A673 (cell line): ENCODE measurements around the gene MYOG. TPM values are rescaled to one million over a fixed set of nuclear protein-coding genes. Genes with fewer than 3 reads are reported as not detected.

Experiments
- BruUV-seq: library from RNA; stranded (reverse); fragments of 400-500 nt; replicated peaks from 2 replicates; lab custom pipeline; 2021; lab: Mats Ljungman, UMichigan
- CTCF ChIA-PET: fragments of 300-600 bp; sonication (Branson Sonifier 250); formaldehyde crosslinking; loops from one replicate; lab custom pipeline; 2022; ENCODE audit warnings: antibody characterized with exemption; lab: Charles Lee
- POLR2A ChIA-PET: fragments of 300-600 bp; sonication (Branson Sonifier 250); formaldehyde crosslinking; loops from one replicate; lab custom pipeline; 2022; ENCODE audit warnings: antibody characterized with exemption; ENCODE audit not compliant: low non-redundant PET; lab: Charles Lee
- DNase-seq: peaks from one replicate; pipeline ENCODE4 v3.0.0-alpha.2; 2015; ENCODE audit warnings: low spot score
- H3K27ac ChIP-seq: fragments of 200-600 bp; sonication (generic); 2 replicates; pipeline ENCODE4 v1.5.1; 2016; ENCODE audit warnings: mixed run types, low read depth, mild to moderate bottlenecking, mixed read lengths, antibody characterized with exemption, low read length; ENCODE audit not compliant: poor library complexity, severe bottlenecking
- H3K27me3 ChIP-seq: fragments of 200-600 bp; sonication (generic); replicated peaks from 2 replicates; pipeline ENCODE4 v1.6.1; 2017; ENCODE audit warnings: mixed run types, low read depth, mild to moderate bottlenecking, mixed read lengths, antibody characterized with exemption, low read length; ENCODE audit not compliant: insufficient read depth, poor library complexity
- H3K36me3 ChIP-seq: fragments of 200-600 bp; sonication (generic); 2 replicates; pipeline ENCODE4 v1.6.1; 2016; ENCODE audit warnings: mixed run types, mild to moderate bottlenecking, mixed read lengths, antibody characterized with exemption, low read length; ENCODE audit not compliant: insufficient read depth, poor library complexity, severe bottlenecking
- H3K4me1 ChIP-seq: fragments of 200-600 bp; sonication (generic); 2 replicates; pipeline ENCODE4 v1.6.1; 2017; ENCODE audit warnings: mixed run types, mild to moderate bottlenecking, mixed read lengths, antibody characterized with exemption, low read length; ENCODE audit not compliant: insufficient read depth, poor library complexity, severe bottlenecking
- H3K4me3 ChIP-seq: fragments of 200-600 bp; sonication (generic); 2 replicates; pipeline ENCODE4 v1.5.1; 2016; ENCODE audit warnings: low read depth, mixed run types, mild to moderate bottlenecking, mixed read lengths, low read length; ENCODE audit not compliant: poor library complexity, severe bottlenecking
- H3K9me3 ChIP-seq: fragments of 200-600 bp; sonication (generic); 2 replicates; pipeline ENCODE4 v1.6.1; 2016; ENCODE audit warnings: mixed run types, low read depth, mild to moderate bottlenecking, mixed read lengths, antibody characterized with exemption, low read length; ENCODE audit not compliant: poor library complexity, severe bottlenecking
- EZH2 ChIP-seq: fragments of 200-600 bp; sonication (generic); IDR thresholded peaks from 2 replicates; pipeline ENCODE4 v1.6.1; 2017; ENCODE audit warnings: borderline replicate concordance, low read depth, mild to moderate bottlenecking, mixed read lengths, antibody characterized with exemption, low read length; ENCODE audit not compliant: poor library complexity, severe bottlenecking
- intact Hi-C: fragments of 100-400 bp; cut with micrococcal nuclease; formaldehyde crosslinking; loops from one replicate; pipeline ENCODE4 v1.10.0; 2022; ENCODE audit not compliant: unreplicated experiment
- total RNA-seq: library from RNA; stranded (reverse); gene quantifications from 2 replicates; pipeline ENCODE4 v1.2.3, GENCODE V29; 2021
- TF ChIP-seq, protein P1 (sequence below): fragments of 300-800, 200-600 bp; sonication (generic); conservative IDR thresholded peaks from 2 replicates; pipeline ENCODE4 v1.5.1; 2017; ENCODE audit warnings: low read depth, mild to moderate bottlenecking, antibody characterized with exemption, low read length, moderate library complexity, mixed read lengths

Gene MYOG
- total RNA-seq, 1 experiment from 2014 or later, result not detected

GRCh38 chr1:203122159-203122558 is 36.3 kb upstream of the MYOG start:
- Histone ChIP-seq H3K27ac (no peak overlapping the region), H3K9me3 (no peaks in the 10 kb centered on the region), H3K27me3 (peaks cover 29% of the 10 kb centered on the region), H3K4me1 (peaks cover 4% of the 10 kb centered on the region), H3K4me3 (no peak overlapping the region), H3K36me3 (no peaks in the 10 kb centered on the region)
- POLR2A ChIA-PET, result no interaction called here
- intact Hi-C loops, result no loop called here
- no TSS peak for BruUV-seq
- no peak for DNase-seq
- CTCF ChIA-PET, result no interaction called here
- TF ChIP-seq EZH2, result no peak
- TF ChIP-seq, protein P1, sequence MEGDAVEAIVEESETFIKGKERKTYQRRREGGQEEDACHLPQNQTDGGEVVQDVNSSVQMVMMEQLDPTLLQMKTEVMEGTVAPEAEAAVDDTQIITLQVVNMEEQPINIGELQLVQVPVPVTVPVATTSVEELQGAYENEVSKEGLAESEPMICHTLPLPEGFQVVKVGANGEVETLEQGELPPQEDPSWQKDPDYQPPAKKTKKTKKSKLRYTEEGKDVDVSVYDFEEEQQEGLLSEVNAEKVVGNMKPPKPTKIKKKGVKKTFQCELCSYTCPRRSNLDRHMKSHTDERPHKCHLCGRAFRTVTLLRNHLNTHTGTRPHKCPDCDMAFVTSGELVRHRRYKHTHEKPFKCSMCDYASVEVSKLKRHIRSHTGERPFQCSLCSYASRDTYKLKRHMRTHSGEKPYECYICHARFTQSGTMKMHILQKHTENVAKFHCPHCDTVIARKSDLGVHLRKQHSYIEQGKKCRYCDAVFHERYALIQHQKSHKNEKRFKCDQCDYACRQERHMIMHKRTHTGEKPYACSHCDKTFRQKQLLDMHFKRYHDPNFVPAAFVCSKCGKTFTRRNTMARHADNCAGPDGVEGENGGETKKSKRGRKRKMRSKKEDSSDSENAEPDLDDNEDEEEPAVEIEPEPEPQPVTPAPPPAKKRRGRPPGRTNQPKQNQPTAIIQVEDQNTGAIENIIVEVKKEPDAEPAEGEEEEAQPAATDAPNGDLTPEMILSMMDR, result no peak

- ChIA-PET CTCF (no interaction called here), POLR2A (no interaction called here)
- no peak for DNase-seq
- H3K27ac ChIP-seq, result no peak overlapping the region
- H3K4me1 ChIP-seq, result peaks cover 2% of the 10 kb centered on the region
- TF ChIP-seq EZH2, result no peak
- TF ChIP-seq, protein P1, result no peak
- no TSS peak for BruUV-seq
- peaks cover 22% of the 10 kb centered on the region for H3K27me3 ChIP-seq
- H3K36me3 ChIP-seq, result no peaks in the 10 kb centered on the region
- H3K4me3 ChIP-seq, result no peak overlapping the region
- H3K9me3 ChIP-seq, result no peaks in the 10 kb centered on the region
- intact Hi-C loops, result no loop called here
Observed at GRCh38 chr1:203121186-203122015, 35.6 kb upstream of the MYOG start.

DNA sequence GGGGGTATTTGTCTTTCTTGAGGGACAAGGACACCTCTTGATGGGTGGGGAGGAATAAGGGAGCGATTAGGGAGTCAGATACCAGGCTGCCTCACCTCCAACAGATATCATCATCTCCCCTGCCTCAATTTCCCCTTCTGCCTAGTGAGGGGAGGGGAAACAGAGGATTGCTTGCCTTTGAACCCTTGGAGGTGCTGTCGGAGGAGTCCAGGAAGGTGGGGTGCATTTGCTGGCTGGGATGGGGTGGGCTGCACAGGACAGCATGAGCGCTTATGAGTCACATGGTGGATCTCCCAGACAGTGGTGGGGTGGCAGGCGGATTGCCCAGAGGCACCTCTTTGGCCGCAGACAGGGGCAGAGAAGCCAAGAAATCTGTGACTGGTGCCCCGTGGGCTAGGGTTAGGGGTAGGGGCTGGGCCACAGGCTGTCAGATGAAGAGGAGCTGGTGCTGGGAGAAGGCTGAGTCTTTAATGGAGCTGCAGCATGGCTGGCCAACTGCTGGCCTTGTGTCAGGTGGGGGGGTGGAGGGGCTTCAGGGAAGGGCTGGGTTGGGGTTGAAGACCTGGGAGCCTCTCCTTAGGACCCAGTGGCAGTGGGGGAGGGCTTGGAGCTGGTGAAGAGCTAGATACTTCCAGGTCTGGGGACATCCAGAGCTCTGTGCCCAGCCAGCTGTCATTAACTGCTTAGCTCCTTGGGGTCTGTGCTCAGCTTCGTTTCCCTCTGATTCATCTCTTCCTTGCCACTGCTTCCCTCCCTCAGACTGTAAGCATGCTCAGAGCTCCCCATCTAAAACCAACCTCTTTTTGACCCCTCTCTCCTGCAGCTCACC is 34.7 kb upstream of the MYOG start:
- ChIA-PET CTCF (no interaction called here), POLR2A (no interaction called here)
- no peak for DNase-seq
- Histone ChIP-seq H3K4me1 (peaks cover 2% of the 10 kb centered on the region), H3K4me3 (no peak overlapping the region), H3K36me3 (no peaks in the 10 kb centered on the region), H3K27ac (no peak overlapping the region), H3K9me3 (no peaks in the 10 kb centered on the region), H3K27me3 (peaks cover 22% of the 10 kb centered on the region)
- no peak for TF ChIP-seq EZH2
- TF ChIP-seq, protein P1, result no peak
- intact Hi-C loops, result no loop called here
- no TSS peak for BruUV-seq
